NCI-H1417 treated with DMSO at 0.1 percent for 48 hours (cell line): Measurements from ENCODE around the gene ADAMTS8.
"Not testable (repeated sequence)": the region's sequence is repeated elsewhere in the genome, so short reads cannot be mapped to it uniquely, and the experiment has no call there.

Experiments
- DNase-seq: peaks from one replicate; lab custom pipeline; 2025; lab: John Stamatoyannopoulos, UW

ADAMTS8 gene

DNA sequence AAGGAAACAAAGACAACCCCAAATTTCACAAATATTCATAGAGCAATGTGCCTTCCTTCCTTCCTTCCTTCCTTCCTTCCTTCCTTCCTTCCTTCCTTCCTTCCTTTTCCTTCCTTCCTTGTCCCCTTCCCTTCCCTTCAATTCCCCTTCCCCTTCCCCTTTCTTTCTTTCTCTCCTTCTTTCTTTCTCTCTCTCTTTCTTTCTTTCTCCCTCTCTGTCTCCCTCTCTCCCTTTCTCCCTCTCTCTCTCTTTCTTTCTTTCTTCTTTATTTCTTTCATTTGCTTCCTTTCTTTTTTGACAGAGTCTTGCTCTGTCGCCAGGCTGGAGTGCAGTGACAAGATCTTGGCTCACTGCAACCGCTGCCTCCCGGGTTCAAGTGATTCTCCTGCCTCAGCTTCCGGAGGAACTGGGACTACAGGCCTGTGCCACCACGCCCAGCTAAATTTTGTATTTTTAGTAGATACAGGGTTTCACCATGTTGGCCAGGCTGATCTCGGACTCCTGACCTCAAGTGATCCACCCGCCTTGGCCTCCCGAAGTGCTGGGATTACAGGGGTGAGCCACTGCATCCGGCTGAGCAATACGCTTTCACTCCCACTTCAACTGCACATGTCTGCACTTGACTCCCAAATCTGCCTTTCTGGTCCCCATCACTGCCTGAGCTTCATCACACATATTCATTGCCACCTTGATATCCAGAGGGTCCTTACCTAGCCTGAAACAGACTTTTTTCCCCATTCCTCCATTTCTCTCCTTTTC lies 10.2 kb upstream of the ADAMTS8 start:
- not testable (repeated sequence) for DNase-seq

GRCh38 chr11:130437848-130438247 lies 9.4 kb upstream of the ADAMTS8 start:
- DNase-seq, result no peak

DNA sequence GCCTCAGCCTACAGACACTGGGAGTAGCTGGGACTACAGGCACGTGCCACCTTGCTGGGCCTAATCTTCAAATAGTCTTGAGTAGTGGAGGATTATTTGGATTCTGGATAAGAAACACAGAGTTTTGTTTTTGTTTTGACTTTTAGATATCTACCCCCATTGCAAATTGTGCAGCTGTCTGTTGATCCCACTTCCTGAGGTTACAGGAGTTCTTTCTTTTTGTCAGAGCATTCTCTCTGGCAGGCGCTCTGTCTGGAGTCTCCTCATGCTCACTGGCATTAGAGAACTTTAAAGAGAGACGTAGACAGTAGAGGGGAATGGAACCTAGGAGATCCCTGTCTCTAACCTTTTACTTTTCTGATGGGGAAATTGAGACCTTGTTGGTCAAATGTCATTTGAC lies 7.8 kb upstream of the ADAMTS8 start:
- DNase-seq, result no peak

- DNase-seq, result no peak
These were observed 7.3 kb upstream of the ADAMTS8 start for GRCh38 chr11:130435671-130436070.

- peak; percentile 64 for DNase-seq
These were observed 6.3 kb upstream of the ADAMTS8 start for GRCh38 chr11:130434521-130435223.

- DNase-seq, result no peak
These were observed 4.9 kb upstream of the ADAMTS8 start for GRCh38 chr11:130433357-130433756.

DNA sequence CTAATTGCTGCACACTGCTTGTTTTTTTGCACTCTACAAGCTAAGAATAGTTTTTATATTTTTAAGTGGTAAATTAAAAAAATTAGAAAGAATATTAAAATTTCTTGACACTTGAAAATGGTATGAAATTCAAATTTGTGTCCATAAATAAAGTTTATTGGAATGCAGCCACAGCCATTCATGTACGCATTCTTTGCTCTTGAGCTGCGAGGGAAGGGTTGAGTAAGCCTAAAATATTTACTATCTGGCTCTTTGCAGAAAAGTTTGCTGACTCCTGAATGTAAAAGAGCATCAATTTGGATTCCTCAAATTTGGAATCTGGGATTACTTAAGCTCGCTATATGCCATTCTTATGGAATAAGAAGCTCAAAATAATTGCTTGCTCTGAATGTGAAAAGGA lies 3.4 kb upstream of the ADAMTS8 start:
- no peak for DNase-seq

DNA sequence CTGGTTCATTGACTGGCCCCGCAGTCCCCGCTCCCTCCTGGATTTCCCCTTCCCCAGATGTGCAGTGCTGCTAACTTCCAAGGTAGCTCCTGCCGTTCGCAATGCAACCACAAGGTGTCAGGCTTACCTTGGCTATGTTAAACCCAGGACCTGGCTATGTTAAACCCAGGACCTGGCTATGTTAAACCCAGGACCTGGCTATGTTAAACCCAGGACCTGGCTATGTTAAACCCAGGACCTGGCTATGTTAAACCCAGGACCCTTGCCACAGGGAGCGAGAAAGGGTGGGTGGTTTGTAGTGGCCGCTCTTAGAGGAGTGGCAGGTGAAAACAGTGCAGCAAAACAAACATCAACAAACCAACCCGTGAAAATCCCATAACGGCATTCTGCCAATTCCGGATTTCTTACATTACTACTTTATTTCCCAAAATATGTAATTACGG lies 2.9 kb upstream of the ADAMTS8 start:
- no peak for DNase-seq

DNA sequence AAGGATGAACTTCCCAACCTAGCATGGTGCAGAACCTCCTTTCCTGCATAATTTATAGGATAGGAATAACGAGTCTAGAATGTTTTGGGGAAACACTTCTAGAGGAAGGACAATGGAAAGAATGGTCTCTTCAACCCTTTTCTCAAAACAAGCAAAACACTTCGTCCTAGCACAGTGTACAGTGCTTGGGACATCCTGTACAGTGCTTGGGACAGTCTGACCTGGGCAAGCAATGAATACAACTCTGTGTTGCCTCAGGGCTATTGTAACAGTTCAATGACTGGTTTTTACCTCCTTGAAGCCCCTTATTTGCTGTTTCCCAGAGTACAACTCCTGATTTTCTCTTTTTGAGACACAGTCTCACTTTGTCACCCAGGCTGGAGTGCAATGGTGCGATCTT lies 1.6 kb upstream of the ADAMTS8 start:
- DNase-seq, result no peak

DNA sequence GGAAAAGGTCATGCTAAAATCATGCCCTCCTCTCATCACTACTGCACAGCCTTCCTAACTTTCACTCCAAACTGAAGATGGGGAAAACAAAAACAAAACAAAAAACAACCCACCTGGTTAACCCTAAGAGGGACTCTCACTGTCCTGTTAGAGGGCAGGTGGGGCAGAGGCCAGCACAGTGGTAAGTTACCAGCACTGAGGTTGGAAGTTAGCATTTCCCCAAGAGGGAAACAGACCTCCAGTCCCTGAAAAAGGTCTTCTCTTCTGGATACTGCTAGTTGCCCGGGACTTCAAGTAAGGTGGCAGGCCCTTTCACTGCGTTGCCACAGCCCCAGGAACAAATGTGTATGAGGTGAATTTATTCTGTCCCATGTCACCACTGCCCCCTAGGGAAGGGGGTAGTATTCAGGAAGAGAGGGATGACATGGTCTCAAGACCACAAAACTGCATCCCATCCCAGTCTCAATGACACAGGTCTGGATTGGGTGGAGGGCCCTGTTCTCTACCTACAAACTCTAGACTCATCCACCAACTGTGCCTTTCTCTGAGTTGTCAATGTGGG lies 792 bp upstream of the ADAMTS8 start:
- DNase-seq, result no peak

DNA sequence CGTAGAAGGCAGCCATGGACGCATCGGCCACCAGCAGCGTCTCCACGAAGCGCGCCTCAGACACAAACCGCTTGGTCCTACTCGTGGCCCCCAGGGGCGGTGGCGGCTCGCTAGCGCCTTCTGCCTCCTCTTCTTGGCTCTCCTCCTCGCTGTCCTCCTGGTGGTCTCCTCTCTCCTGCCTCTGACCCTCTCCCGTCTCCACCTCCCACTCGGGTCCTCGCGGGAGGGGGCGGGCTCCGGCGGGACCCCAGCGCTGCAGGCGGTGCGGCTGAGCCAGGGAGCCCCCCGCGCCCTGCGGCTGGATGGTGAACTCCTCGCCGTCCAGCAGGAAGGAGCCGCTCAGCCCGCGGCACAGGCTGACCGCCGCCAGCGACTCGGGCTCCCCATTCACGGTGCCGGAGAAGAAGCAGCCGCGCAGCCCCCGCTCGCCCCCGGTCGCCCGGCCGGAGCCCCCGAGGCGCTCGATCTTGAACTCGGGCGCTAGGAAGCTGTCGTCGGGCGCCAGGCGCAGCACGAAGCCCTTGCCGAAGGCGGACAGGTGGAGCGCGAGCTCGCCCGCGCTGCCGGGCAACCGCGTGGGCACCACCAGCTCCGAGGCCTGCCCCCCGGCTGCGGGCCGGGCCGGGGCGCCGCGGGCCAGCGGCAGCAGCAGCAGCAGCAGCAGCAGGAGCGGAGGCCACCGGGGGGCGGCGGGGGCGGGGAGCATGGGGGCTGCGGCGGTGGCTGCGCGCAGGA lies 661 bp downstream of the ADAMTS8 start:
- no peak for DNase-seq

DNA sequence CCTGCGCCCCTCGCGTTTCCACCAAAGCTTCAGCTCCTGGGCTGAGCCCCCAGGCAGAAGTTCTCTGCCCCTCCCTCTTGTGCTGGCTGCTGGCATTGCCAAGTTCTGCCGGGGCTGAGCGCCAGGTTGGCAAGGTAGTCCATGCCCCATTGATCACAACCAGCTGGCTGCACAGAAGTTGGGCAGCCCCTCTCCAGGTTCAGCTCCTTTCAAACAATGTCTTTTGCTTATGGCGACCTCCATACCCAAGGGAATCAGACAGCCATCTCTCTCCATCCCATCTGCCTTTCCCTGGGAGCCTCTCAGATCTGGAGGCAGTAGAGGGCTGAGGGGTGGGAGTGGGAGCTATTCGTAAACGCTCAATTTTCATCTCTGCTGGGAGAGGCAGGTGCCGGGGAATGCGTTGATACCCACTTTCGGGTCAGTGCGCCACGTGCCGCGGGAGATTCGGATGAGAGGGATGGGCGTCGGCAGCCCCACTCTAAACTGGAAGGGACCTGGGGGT lies 1.5 kb downstream of the ADAMTS8 start:
- no peak for DNase-seq

DNA sequence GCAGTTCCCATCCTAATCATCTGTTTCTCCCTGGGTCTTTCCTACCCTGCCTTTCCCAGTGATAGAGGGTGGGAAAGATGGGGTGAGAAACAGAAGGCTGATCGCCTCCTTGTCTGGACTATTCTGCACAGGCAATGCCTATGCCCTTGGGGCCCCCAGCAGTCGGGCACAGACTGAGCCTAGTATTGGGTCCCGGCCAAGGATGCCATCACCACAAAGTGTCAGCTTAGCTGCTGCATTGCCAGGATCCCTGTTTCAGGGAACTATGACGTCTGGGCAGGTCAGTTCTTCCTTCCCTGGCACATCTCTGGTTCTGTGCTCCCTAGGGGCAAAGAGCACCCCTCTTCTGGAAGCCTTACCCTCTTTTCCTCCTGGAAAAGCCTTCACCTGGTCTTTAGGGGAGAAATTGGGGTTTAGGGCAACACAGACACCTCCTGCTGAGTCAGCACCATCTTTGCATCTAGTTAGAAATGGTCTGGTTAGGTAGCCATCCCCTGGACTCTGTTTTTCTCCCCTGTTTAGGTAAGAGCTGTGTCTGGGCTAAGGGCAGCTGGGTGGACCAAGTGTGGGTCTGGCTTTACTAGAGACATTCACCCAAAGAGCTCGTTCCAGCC lies 2.1 kb downstream of the ADAMTS8 start:
- no peak for DNase-seq

- DNase-seq, result no peak
These were observed 3.3 kb downstream of the ADAMTS8 start for GRCh38 chr11:130425156-130425555.

DNA sequence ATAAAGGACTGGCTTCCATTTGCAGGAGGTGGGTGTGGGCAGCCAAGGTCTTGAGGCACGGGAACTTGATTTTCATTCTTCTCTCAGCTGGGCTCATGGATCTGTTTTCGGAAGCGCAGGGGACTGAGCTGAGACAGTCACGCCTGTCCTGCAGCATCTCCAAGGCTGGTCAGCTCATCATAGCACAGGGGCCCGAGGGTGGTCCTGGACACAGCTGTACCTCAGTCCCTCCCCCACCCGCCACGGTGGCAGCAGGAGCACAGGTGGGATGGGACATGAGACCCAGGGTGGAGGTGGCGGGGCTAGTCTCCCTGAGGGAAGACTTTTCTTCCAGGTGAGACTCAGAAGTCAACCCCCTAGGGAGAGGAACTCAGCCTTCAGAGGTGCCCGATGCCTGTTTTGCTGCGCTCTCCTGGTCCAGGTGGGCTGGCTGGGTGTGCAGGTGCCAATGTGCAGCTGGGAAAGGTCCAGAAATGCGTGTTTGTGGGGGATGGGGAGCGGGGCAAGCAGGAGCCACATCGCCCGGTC lies 3.7 kb downstream of the ADAMTS8 start:
- no peak for DNase-seq

- DNase-seq, result no peak
These were observed 4.8 kb downstream of the ADAMTS8 start for GRCh38 chr11:130423541-130424142.

DNA sequence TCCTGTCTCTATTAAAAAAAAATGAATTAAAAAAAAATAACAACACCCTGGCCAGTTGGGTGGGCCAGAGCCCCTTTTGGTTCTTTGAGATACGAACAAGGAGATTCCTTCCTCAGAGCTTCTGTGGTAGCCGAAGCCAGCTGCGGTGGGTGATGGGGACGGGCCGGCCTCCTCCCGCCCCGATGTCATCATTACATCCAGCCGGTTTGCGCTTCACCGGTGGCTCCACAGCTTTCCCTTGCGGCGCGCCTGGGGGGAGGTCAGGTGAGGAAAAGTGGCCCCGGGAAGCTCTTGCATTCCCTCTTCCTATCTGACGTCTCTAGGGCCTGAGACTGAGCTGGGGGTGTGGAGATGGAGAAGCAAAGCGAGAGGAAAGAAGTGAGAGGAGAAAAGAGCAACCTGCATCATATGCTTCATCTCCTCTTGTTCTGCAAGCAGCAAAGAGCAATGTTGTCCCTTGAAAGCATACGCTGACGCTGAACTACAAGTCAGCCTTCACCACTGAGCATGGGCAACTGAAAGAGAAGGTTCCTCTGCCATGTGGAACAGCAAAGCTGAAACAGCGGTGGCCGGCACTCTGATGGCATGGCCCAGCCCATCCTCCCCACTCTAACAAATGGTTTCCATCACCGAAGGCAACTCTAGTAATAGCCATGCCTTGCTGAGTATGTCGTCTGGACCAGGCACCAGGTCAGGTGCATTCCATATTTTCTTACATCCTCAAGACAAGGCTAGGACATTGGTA lies 6.0 kb downstream of the ADAMTS8 start:
- no peak for DNase-seq

- no peak for DNase-seq
These were observed 6.7 kb downstream of the ADAMTS8 start for GRCh38 chr11:130421697-130422096.

DNA sequence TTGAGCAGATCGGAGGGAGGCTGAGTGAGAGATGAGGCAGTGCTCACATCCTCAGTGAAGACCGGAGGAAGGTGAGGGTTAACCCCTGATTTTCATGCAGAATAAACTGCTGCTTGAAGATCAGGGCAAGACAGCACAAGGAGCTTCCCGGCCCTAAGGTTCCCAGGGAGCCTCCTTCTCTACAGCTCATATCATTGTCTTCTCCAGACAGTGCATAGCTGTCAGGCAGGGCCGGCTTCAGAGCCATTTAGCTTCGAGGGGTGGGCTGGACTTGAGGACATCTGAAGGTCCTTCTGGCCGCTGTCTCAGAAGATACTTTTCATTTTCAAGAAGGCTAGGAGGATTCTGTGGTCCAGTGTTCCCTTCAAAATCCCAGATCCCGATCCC lies 7.2 kb downstream of the ADAMTS8 start:
- no peak for DNase-seq

- no peak for DNase-seq
These were observed 7.8 kb downstream of the ADAMTS8 start for GRCh38 chr11:130420478-130421198.
